GM21529 (cell line): ENCODE measurements around the gene IL18.
"Not testable (repeated sequence)": the region's sequence is repeated elsewhere in the genome, so short reads cannot be mapped to it uniquely, and the experiment has no call there.

Source experiments
- ATAC-seq: cut with Tn5 transposase; IDR thresholded peaks from one replicate; pipeline ENCODE4 v1.9.1; 2021; ENCODE audit not compliant: unreplicated experiment

IL18 gene

GRCh38 chr11:112172362-112172994 is 8.6 kb upstream of the IL18 start:
- no peak for ATAC-seq

- ATAC-seq = no peak
Observed at GRCh38 chr11:112167145-112167544, 3.3 kb upstream of the IL18 start, which contains the start of gene TEX12. Gene TEX12 (plus strand): TSS chr11:112167372. CDS start chr11:112169269, 1,897 bp downstream.

GRCh38 chr11:112166562-112166961 is 2.7 kb upstream of the IL18 start:
- ATAC-seq = no peak

GRCh38 chr11:112165049-112165448 is 1.2 kb upstream of the IL18 start:
- ATAC-seq = no peak

DNA sequence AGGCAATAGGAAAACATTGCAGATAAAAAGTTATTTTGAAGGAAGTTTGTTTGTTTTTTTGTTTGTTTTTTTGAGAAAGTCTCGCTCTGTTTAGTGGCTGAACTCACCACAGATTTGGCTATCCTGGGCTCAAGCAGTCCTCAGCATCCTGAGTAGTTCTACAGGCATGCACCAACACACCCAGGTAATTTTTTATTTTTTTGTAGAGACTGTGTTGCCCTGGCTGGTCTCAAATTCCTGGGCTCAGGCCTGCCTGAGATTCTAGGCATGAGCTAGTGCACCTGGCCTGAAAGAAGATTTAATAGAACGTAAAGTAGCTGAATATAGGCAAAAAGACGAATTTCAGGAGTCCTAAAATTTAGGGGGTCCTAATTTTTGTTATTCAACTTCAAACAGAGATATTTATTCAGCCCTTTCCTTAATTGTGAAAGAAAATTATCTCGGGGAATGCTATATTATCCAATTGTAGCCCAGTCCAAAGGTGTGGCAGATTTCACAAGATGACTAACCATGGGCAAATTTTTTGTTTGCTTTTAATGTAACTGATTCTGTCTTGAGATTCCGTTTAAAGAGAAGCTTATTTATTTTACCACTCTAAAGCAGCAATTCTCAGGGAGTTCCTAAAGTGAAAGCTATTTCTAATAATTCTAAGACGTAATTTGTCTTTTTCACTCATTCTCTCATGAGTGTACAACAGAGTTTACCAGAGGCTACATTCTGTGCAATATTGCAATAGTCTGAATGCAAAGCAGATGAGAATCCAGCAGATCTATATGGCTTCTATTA is 940 bp downstream of the IL18 start:
- no peak for ATAC-seq

- not testable (repeated sequence) for ATAC-seq
Observed at GRCh38 chr11:112162200-112162599, 1.7 kb downstream of the IL18 start.

DNA sequence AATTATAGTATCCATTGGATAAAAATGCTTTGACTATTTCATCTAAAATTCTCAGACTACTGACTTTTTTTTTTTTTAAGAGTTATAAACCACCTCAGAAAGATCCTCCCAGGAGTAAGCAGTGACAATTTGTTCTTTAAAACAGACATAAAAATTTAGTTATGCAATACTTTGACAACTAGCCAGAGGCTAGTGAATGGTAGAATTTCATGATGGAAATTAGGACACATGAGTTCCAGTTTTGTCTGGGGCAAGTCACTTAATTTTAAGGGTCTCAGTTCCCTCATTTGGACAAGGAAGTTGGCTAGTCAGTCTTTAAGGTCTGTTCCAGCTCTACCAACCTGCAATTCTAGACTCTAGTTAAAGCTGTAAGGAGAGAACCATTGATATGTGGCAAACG is 2.9 kb downstream of the IL18 start:
- ATAC-seq = no peak

GRCh38 chr11:112160091-112160848 is 3.6 kb downstream of the IL18 start:
- ATAC-seq = no peak

DNA sequence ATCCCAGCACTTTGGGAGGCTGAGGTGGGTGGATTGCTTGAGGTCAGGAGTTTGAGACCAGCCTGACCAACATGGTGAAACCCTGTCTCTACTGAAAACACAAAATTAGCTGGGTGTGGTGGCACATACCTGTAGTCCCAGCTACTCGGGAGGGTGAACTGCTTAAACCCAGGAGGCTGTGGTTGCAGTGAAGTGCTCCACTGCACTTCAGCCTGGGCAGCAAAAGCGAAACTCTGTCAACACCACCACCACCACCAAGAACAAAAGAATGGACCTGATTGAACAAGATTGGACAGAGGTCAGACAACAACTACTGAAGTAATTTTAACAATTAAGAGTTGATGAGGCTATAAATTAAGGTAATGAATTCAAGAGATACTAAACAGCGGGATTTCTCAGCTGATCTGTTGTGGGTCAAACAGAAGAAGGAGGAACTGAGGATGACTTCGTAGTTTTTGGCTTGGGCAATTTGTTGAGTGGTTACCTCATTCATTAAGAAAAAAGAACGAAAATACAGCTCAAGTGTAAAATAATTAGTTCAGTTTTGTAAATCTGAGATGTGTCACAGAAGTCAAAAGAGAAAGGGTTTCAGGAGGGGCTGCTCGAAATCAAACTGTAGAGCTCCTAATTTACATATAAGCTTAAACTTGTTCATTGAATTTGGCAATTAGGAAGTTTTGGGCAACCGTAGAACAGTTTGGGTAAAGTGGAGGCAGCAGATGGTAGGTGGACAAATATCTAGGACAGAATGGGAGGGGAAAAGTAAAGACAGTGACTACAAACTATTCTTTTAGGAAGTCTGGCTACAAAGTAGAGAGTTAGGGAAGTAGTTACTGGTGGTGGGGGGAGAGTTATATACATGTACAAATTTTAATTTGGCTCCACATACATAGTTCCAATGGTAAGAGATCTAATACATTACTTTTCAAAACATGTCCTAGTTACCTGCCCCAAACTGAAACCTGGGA is 4.5 kb downstream of the IL18 start:
- no peak for ATAC-seq

GRCh38 chr11:112156956-112157766 is 6.7 kb downstream of the IL18 start:
- no peak for ATAC-seq

GRCh38 chr11:112156153-112156955 is 7.5 kb downstream of the IL18 start:
- no peak for ATAC-seq

DNA sequence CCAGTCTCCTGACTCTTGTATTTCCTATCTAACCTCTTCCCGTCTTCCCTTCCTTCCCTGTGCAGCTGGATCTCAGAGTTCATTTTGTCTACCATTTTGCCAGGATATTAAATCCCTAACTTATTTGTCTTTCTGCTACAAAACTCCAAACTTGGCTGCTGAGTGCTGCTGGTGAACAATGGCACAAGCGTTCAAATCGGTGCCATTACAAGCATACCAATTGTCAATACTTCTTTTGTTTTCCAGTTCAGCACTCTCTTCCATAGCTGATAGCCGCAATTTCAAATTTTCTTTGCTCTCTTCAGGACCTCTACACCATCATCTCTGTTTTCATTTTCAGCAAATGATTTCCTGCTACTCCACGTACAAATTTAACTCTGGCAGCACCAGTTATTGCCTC is 13.4 kb downstream of the IL18 start:
- no peak for ATAC-seq

- ATAC-seq = no peak
Observed at GRCh38 chr11:112143597-112143996, 20.3 kb downstream of the IL18 start.

GRCh38 chr11:112134473-112134872 is 29.4 kb downstream of the IL18 start:
- ATAC-seq = no peak

DNA sequence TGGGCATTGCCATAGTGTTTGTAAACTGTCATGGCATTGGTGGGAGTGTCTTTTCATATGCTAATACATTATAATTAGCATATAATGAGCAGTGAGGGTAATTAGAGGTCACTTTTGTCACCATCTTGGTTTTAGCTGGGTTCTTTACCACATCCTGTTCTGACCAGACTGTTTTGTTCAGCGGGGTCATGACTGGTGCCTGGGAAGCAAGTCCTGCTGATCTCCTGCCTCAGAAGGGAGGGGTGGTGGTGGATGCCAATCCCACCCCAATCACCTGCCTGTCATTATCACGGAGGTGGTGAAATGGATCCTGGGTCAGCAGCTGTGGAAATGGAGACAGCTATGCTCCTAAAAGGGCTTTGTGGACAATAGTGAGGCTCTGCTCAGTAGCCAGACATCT is 31.2 kb downstream of the IL18 start:
- ATAC-seq = no peak

DNA sequence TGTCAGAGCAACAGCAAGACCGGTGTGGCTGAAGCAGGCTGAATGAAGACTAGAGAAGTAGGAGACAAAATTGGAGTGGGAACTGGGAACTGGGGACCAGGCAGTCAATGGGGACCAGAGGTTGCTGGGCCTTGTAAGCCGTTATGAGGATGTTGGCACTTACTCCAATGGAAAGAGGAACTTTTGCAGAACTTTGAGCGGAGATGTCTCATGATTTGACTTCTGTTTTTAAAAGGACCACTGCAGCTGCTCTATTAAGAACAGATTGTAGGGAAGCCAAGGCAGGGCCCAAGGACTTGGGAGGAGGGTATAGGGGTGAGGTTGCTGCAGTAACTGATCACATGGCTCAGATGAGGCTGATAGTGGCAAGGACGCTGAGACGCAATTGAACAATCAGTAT is 34.2 kb downstream of the IL18 start:
- ATAC-seq = no peak

DNA sequence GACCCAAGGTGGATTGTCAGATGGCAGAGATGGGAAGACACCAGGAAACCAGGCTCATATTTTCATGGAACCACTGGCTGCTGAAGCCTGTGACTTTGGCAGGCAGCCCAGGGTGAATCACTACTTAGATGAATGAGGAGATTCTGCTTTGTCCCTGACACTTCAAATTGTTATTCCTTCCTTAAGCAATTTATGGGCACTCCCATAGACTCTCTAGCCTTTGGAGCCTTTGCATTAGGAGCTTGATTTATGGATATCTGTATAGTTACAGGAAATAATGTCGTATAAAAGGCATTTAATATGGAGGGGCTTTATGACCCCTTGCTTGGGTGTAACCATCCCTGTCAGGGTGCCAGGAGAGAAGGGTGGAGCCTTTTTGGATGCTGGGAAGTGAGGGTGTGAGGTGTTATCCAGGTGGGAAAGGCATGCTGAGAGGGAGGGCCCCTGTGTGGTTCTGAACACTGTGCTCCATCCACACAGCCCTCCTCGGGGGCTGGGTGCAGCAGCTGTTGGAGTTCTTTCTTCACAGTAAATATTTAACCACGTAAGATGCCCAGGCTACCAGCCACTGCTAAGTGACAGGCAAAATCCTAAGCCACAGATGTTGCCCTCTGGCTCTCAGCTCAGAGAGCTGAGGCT is 35.3 kb downstream of the IL18 start:
- ATAC-seq = no peak

GRCh38 chr11:112127056-112127455 is 36.8 kb downstream of the IL18 start:
- no peak for ATAC-seq

GRCh38 chr11:112123129-112123528 is 40.8 kb downstream of the IL18 start:
- ATAC-seq = no peak
